Heart left ventricle (tissue), 16 donors: ENCODE measurements around the gene KCNMA1. TPM values are rescaled to one million over a fixed set of nuclear protein-coding genes. Genes with fewer than 3 reads are reported as not detected.

Experiments
- ATAC-seq, 4 donors: fragments of 200-7000 bp; cut with Tn5 transposase; one replicate each; pipeline ENCODE4 v1.9.1; 2020 to 2022; ENCODE audit warnings: moderate library complexity in 4 of 4, mild to moderate bottlenecking in 3 of 4, moderate number of reproducible peaks in 1 of 4
- DNase-seq, 5 donors: peaks; one replicate each; pipeline ENCODE4 v3.0.0-alpha.2; 2020
- H3K27ac ChIP-seq, 12 donors: fragments of 200-600 bp; sonication (generic) in 4 of 12; one replicate each; pipeline versions ENCODE4 v1.5.0 to v1.8.0; 2016 to 2022; ENCODE audit warnings: mild to moderate bottlenecking in 2 of 12
- H3K27me3 ChIP-seq, 9 donors: fragments of 200-600 bp; sonication (generic) in 2 of 9; one replicate each; pipeline versions ENCODE4 v1.5.1 to v1.8.0; 2016 to 2022; ENCODE audit warnings: mild to moderate bottlenecking in 3 of 9
- H3K36me3 ChIP-seq, 9 donors: fragments of 200-600 bp; sonication (generic) in 2 of 9; one replicate each; pipeline versions ENCODE4 v1.5.0 to v1.8.0; 2018 to 2022; ENCODE audit warnings: mild to moderate bottlenecking in 2 of 9
- H3K4me1 ChIP-seq, 12 donors: fragments of 200-600 bp; sonication (generic) in 4 of 12; one replicate each; pipeline versions ENCODE4 v1.5.0 to v1.8.0; 2016 to 2022; ENCODE audit warnings: mild to moderate bottlenecking in 3 of 12
- H3K4me3 ChIP-seq, 12 donors: fragments of 200-600 bp; sonication (generic) in 4 of 12; one replicate each; pipeline versions ENCODE4 v1.5.0 to v1.8.0; 2017 to 2022; ENCODE audit warnings: mild to moderate bottlenecking in 9 of 12, moderate library complexity in 4 of 12
- H3K9me3 ChIP-seq, 12 donors: fragments of 200-600 bp; sonication (generic) in 4 of 12; one replicate each; pipeline versions ENCODE4 v1.5.0 to v1.8.0; 2016 to 2022; ENCODE audit warnings: mild to moderate bottlenecking in 1 of 12
- CTCF ChIP-seq, 12 donors: fragments of 200-600 bp; sonication (generic) in 4 of 12; IDR thresholded peaks; one replicate each; pipeline versions ENCODE4 v1.5.0 to v1.8.0; 2018 to 2022; ENCODE audit warnings: antibody characterized with exemption in 12 of 12, mild to moderate bottlenecking in 5 of 12
- POLR2A ChIP-seq, 2 donors: fragments of 450-650 bp; IDR thresholded peaks; one replicate each; pipeline ENCODE4 v1.6.1; 2017; ENCODE audit warnings: antibody characterized with exemption in 2 of 2, mild to moderate bottlenecking in 2 of 2, moderate library complexity in 2 of 2
- WGBS, 4 donors: extraction: QIAGEN DNeasy Blood & Tissue Kit in 2 of 4; methylation state at CpG; one replicate each; pipeline versions ENCODE4 v1.1.5 to v1.1.7; 2013 to 2018; 5-methylcytosine and 5-hydroxymethylcytosine counted together
- intact Hi-C, 10 donors: fragments of 100-400 bp; cut with DNase I; formaldehyde crosslinking; loops; one replicate each; pipeline versions ENCODE4 v1.11.1 to v1.14.2; 2022
- polyA plus RNA-seq, 2 donors: library from polyadenylated mRNA; stranded (reverse); fragments of 200-250 nt; gene quantifications; one replicate each; pipeline ENCODE4 v1.2.3, GENCODE V29; 2013
- total RNA-seq, 9 donors: library from RNA; depleted of rRNA in 2 of 9; stranded (reverse); fragments of >200 nt in 2 of 9; fragmentation: NEBNext Ultra II Directional in 3 of 9; extraction: Animal tissue kit (Norgen Biotek cat#: 25700) in 3 of 9; gene quantifications; one replicate each; pipeline versions ENCODE4 v1.1.0 to v1.2.4, GENCODE V29; 2016 to 2023
- donor health status: ischemic (EF 13 %, LVEDD 7.1; RV severe dilation, severe dysfunction).
- donor health status: healthy with polysubstance abuse.
- donor health status: DM: no; HTN: yes; CAD: no.
- donor health status: DM: no; HTN: no; CAD: no.
- donor health status: ischemic (EF 25% LVEDD 6.9; RV normal size, moderate dysfunction).
- donor health status: ischemic (EF 25% LVEDD 5.7; RV mildly dilated, moderate dysfunction).
- donor health status: healthy.
- donor health status: DM: yes; HTN: yes; CAD: no.
- donor health status: ischemic (EF 35%, LVEDD 5.7; RV mildly dilated, moderate dysfunction).
- donor health status: nonischemic (EF 11% LVEDD 7.7; RV severe dilation, severe dysfunction).
- donor health status: DM: yes; HTN: yes; CAD: no.
- donor health status: PGD.
- donor health status: ischemic (EF 29% LVEDD 5.4; RV normal size, mild dysfunction).
- donor health status: nonischemic (EF 23%, LVEDD 6.1; RV moderate dilation, normal function).

Gene KCNMA1
- total and polyA plus RNA-seq, 11 donors = 0.39 to 8.7 (median 1.7) TPM

- Histone ChIP-seq H3K27me3 (peaks cover 0 to 5% (median 0%) of the 10 kb centered on the region in 9 donors), H3K4me3 (no peak overlapping the region), H3K9me3 (no peaks in the 10 kb centered on the region), H3K27ac (no peak overlapping the region), H3K4me1 (no peaks in the 10 kb centered on the region), H3K36me3 (no peaks in the 10 kb centered on the region)
- WGBS, 4 donors = 86 to 95% (median 90%) methylated on average over 2 of the region's 2 CpGs
- ATAC-seq = no peak
- intact Hi-C loops = no loop called here
- TF ChIP-seq POLR2A (IDR thresholded peaks at IDR 0.05) (no peak), CTCF (IDR thresholded peaks at IDR 0.05) (no peak)
- no peak for DNase-seq
Measured at GRCh38 chr10:77451886-77452285, 185.7 kb downstream of the KCNMA1 start.

- WGBS, 4 donors = 69 to 78% (median 75%) methylated on average over 5 of the region's 5 CpGs
- TF ChIP-seq CTCF (IDR thresholded peaks at IDR 0.05) (no peak), POLR2A (IDR thresholded peaks at IDR 0.05) (no peak)
- DNase-seq (no peak), ATAC-seq (no peak)
- Histone ChIP-seq H3K9me3 (no peaks in the 10 kb centered on the region), H3K36me3 (no peaks in the 10 kb centered on the region), H3K4me3 (no peak overlapping the region), H3K4me1 (no peaks in the 10 kb centered on the region), H3K27me3 (peaks cover 0 to 9% (median 0%) of the 10 kb centered on the region in 9 donors), H3K27ac (no peak overlapping the region)
- intact Hi-C loops = no loop called here
Measured at GRCh38 chr10:77448226-77448625, 189.4 kb downstream of the KCNMA1 start.

- ATAC-seq (no peak), DNase-seq (no peak)
- no peaks in the 10 kb centered on the region for H3K4me1 ChIP-seq
- no peak for TF ChIP-seq POLR2A (IDR thresholded peaks at IDR 0.05)
- TF ChIP-seq CTCF (IDR thresholded peaks at IDR 0.05) = no peak
- WGBS, 4 donors = 84 to 91% (median 87%) methylated on average over 4 of the region's 4 CpGs
- H3K27me3 ChIP-seq = peaks cover 0 to 15% (median 0%) of the 10 kb centered on the region in 9 donors
- H3K4me3 ChIP-seq = no peak overlapping the region
- no peak overlapping the region for H3K27ac ChIP-seq
- no peaks in the 10 kb centered on the region for H3K9me3 ChIP-seq
- intact Hi-C loops = no loop called here
- no peaks in the 10 kb centered on the region for H3K36me3 ChIP-seq
Measured at GRCh38 chr10:77446700-77447099, 190.9 kb downstream of the KCNMA1 start.

GRCh38 chr10:77445547-77445946 is 192.1 kb downstream of the KCNMA1 start:
- Histone ChIP-seq H3K4me1 (no peaks in the 10 kb centered on the region), H3K4me3 (no peak overlapping the region), H3K27me3 (peaks cover 0 to 15% (median 0%) of the 10 kb centered on the region in 9 donors), H3K9me3 (no peaks in the 10 kb centered on the region), H3K36me3 (no peaks in the 10 kb centered on the region), H3K27ac (no peak overlapping the region)
- WGBS, 4 donors = 57 to 73% (median 65%) methylated on average over 7 of the region's 7 CpGs
- TF ChIP-seq CTCF (IDR thresholded peaks at IDR 0.05) = no peak
- TF ChIP-seq POLR2A (IDR thresholded peaks at IDR 0.05) = no peak
- ATAC-seq = no peak
- intact Hi-C loops = no loop called here
- no peak for DNase-seq
